Stimulated activated CD4-positive, alpha-beta T cell treated with anti-CD3 and anti-CD28 coated beads, TNF-alpha, amount 100 ng/mL, for 24 hours (primary cell): ENCODE results near the gene CPN2.

Experiments
- DNase-seq, 3 experiments: peaks; one replicate each; pipeline ENCODE4 v3.0.0-alpha.2; 2020; ENCODE audit warnings: low read depth in 3 of 3

CPN2 gene

DNA sequence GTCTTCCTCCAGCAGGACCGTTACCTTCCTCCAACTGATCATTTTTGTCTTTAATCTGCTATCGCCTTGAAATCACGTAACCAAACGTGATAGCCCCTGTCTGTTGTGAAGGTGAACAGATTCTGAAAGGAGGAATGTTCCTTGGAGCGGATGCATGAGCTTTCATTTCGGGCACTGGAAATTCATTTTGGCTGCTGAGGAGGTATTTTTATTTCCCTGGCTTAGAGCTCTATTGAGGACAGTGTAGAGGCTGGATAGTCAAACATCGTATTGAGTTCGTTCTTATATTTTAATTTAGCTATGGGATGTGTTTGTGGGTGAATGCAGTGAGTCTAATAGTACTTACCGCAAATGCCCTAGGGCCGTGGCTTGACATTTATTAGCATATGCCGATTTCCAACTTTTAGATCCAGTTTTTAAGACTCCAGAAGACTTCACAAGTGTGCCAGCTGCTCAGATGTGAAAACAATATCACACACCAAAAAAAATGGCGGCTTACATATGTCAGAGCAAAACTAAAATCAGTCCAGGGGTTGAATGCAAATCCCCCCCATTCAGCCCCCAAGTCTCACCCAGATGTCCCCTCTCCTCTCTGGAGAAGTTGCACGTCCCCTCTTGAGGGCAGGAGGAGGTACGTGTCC lies 22.1 kb downstream of the CPN2 start:
- DNase-seq: no peak

DNA sequence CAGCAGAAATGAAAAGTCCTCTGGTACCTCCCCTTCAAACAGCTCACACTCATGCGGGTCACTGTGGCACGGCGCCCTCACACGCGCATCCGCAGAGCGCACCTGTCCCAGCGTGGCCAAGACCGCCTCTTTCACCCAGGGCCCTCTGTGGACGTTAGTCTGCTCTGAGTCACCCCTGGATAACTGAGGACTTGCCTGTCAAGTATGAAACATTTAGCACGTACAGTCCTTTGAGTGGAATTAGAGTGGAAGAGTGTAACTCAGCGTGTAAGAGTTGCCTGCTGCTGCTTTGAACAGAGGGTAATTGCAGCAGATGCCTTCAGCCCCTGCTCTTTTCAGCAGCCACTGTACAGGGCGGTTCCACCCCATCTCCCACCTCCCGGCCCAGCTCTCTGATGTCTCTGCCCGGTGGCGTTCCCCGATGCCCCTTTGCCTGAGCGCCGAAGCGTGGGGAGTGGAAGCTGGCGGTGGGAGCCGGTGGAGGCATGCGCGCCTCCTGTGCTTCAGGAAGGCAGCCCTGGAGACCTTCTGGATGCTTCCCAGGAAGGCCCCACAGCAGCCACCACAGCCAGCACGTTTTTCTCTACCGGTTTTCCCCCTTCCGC lies 23.0 kb downstream of the CPN2 start:
- no peak for DNase-seq

DNA sequence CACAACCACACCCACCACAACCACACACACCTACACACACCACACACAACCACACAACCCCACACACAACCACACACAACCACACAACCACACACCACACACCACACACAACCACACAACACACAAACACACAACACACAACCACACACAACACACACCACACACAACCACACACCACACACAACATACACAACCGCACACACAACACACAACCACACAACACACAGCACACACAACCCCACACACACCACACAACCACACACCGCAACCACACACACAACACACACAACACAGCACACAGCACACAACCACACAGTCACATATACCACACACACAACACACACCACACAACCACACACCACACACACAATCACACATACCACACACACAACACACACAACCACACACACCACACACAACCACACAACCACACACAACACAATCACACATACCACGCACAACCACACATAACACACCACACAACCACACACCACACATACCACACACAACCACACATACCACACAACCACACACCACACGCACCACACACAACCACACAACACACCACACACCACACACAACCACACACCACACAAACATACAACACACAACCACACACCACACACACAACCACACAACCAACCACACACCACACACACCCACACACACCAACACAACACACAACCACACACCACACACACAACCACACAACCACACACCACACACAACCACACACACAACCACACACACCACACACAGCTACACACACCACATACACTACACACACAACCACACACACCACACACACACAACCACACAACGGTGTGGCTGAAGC lies 23.7 kb downstream of the CPN2 start:
- no peak for DNase-seq

DNA sequence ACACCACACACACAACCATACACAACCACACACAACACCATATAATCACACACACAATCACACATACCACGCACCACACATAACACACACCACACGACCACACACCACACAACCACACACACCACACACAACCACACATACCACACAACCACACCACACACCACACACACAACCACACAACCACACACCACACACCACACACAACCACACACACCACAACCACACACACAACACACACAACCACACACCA lies 24.2 kb downstream of the CPN2 start:
- DNase-seq: no peak

DNA sequence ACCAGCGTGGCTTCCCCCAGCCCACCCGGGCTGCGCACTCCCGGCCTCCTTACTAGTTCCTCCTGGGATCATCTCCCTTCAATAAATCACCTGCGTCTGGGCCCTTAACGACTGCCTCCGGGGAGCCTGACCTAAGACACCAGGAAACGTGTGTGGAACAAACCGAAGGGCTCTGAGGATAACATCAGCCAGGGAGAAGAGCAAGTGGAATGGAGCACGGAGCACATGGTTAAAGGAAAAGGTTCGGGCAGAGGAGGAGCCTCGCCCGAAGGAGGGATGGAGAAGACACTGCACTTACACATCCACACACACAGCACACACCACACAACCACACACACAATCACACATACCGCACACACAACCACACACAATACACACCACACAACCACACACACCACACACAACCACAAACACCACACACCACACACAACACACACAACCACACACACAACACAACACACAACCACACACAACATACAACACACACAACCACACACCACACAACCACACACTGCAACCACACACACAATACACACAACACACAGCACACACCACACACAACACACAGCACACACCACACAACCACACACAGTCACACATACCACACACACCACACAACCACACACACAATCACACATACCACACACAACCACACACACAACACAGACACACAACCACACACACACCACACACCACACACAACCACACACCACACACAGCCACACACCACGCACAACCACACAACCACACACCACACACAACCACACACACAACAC lies 24.7 kb downstream of the CPN2 start:
- DNase-seq: no peak

DNA sequence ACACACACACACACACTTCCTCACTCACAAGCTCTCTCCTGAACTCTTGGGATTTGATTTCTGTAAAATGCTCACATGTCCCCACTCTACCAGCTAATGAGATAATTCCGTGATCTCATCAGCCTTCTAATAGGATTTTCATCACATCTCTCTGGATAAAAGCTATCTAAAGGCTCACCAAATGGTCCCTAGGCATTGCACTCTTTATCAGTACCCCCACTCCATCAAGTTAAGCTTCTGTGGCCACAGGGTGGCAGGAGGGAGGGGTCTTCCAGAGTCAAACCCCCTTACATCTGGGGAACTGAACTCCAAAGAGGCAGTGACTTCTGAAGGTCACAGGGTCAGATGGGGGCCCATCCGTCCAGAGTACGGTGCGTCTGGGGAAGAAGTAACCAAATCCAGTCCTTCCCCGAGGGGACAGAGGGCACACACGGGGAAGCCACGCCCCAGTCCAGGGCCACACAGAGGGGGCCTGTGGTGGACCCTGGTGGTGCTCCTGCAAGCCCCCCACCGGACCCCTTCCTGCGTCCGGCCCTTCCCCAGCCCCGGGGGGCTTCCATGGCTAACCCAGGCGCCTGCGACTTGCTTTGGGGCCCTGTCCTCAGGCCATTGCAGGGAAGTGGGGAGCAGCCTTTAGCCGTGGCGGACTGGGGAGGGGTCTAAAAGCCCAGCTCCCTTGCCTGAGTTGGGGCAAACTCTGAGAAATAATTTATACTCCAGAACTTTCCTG lies 25.5 kb downstream of the CPN2 start:
- no peak for DNase-seq

DNA sequence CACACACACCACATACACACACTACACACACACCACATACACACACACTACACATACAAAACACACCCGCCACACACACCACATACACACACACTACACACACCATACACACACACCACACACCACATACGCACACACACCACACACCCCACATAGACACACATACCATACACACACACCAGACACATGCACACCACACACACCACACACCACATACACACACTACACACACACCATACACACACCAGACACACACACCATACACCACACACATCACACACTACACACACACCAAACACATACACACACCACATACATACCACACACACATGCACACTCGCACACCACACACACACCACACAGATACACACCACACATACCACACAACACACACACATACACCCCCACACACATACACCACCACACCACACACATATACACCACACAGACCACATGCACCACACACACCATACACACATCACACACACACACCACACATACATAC lies 26.3 kb downstream of the CPN2 start:
- no peak for DNase-seq

DNA sequence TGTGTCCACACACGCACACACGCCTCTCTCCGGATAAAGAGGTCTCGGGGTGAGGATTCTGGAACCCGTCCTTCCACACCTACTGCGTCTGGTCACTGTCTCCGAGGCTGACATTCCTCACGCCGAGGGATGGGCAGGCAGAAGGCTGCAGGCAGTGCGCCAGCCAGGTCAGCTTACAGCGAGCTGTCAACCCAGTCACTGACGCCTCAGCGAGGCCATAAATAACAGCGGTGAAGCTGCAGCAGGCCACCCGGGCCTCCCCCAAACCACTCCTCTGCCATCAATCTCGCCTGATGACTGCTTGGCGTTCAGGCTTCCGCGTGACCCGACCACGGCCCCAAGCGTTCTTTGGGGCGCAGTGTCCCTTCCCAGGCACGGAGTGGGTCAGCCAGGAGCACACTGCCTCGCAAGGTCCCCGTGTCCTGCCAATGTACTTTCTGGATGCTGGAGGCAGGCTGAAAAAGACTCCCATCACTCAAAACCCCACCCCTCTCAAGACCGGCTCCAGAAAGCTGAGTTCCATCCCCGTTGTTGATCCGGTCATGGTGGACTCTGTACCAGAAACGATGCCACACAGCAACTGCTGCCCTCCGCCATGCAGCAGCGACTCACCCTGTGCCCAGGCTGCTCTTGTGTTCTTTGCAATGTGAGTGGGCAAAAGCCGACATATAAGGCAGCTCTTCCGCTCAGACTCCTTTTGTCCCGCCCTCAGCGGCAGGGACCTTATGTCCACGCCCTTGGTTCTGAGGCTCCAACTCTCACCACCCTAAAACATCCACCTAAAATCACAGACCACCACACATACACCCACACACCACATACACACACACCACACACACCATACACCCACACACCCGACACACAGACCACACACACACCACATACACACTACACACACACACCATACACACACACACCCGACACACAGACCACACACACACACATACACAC lies 27.1 kb downstream of the CPN2 start:
- no peak for DNase-seq

DNA sequence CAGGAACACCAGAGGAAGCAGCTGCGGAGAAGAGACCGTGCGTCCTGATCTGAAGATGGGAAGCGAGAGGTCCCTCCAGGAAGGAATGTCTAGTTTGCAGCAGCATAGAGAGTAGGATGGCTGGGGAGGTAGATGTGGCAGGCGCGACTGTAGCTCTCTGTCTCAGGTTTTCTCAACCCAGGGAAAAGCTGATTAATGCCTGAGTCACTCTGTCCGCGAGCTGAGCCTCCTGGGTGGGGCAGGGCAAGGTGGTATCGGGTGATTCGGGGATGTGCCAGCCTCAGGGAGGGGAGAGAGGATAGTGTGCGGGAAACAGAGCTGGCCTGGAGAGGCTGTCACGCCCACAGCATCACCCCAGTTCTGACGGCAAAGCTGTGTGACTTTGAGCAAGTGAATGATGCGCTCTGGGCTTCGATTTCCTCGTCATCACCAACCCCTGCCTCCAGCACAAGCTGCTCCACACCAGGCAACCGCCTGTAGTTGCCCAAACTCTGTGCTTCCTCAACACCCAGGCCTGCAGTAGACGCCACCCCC lies 28.4 kb downstream of the CPN2 start:
- DNase-seq: peak in 1 of 3 experiments; percentile 33

DNA sequence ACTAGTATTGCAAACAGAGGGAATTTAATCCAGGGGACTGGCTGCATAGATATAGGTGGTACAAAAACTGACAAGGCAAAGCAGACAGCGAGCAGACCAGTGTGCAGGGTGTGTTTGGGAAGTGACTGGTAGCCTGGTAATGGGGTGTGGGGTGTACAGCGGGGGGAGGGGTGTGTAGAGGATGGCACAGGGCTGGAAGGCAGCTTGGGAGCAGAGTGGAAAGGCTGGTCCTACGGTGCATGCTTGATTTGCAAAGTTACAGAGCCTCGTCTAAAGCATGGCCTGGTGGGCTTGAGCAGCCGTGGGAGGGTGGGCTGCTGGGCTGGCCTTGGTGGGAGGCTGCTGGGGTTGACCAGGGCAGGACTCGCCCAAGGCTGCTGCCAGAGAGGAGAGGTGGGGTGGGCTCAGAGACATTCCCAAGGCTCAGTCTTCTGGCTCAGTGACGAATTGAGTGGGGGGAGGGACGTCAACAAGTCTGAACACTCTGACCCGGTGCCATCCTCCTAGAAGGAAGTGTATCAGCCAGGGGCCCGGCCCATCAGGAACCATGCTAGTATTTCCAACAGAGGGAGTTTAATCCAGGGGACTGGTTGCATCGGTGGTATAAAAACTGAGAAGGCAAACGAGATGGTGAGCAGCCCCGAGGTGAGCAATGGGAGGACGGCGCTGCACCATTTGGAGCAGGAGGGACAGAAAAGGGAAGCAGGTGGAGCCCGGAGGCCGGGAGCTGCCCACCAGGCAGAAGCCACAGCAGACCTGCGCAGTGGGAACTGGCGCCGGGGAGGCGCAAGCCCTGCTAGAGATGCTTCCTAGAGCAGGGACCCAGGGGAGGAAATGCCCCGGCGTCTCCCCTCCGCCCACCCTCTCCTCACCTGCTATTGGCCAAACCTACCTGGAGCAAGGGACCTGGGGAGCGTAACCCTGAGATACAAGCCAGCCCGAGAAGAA lies 29.2 kb downstream of the CPN2 start:
- no peak for DNase-seq

DNA sequence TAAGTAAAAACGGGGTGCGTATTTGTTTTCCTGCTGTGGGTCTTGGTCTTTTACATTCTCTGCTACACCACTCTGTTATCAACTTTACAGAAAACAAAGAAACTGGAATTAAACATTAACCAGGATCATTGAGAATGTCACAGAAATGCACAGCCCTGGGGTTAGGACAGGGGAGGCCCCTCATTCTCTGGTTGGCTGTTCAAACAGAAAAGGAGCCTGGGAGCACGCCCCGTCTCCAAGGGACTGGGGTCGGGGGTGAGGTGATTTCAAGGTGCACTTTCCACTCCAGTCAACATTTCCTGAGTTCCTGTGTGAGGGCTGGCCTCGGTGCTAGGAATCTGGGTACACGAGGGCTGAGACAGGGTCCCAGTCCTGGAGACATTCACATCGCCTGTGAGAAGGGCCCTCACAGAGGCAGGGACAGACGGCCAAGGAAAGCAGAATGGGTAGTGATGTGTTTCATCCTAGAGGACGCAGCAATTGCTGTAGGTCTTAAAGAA lies 30.3 kb downstream of the CPN2 start:
- no peak for DNase-seq

DNA sequence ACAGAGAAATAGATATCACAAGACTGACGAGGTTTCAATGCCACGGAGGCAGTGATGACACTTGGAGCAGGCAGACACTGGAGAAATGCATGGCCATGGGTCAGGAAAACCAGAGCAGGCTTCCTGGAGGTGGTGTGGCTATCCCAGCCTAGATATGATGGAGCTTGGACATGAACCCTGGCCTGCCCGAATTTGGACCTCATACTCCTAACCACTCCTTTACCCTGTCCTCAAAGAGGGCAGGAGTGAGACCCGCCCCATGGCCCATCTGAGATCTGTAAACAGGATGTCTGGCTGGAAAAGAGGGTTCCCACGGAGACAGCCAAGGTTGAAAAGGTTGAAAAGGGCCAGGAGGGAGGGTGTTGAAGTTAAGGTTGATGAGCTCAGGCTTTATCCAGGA lies 31.0 kb downstream of the CPN2 start:
- DNase-seq: no peak

DNA sequence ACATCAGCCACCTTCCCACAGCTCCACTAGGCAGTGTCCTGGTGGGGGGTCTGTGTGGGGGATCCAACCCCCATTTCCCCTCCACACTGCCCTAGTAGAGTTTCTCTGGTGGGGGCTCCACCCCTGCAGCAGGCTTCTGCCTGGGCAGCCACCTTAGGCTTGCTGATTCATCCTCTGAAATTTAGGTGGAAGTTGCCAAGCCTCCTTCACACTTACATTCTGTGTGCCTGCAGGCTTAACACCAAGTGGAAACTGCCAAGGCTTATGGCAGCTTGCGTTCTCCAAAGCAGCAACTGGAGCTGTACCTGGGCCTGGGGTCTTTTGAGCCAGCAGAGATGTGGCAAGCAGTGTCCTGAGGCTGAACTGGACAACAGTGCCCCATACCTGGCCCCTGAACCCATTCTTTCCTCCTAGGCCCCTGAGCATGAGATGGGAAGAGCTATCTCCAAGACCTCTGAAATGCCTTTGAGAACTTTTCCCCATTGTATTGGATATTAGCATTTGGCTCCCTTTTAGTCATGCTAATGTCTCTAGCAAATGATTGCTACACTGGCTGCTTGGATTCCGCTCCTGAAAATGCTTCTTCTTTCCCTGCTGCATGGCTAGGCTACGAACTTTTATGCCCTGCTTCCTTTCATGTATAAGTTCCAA lies 32.5 kb downstream of the CPN2 start:
- DNase-seq: no peak

DNA sequence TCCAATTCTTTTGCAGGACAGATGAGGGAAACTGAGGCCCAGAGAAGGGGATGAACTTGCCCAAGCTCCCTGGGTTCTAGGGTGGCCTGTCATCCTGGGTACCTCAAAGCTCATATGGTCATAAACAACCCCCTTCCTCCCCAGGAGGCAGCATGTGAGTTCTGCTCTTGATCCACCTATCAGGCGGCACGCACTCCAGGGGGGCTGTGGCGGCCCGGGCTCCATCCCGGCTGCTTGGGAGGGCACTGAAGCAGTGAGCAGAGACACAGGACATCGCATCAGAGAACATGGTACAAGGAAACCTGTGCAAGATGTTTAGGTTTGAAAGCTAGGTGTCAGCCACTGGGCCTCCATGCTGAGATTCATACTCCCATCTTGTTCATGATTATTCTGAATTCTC lies 34.2 kb downstream of the CPN2 start:
- no peak for DNase-seq

DNA sequence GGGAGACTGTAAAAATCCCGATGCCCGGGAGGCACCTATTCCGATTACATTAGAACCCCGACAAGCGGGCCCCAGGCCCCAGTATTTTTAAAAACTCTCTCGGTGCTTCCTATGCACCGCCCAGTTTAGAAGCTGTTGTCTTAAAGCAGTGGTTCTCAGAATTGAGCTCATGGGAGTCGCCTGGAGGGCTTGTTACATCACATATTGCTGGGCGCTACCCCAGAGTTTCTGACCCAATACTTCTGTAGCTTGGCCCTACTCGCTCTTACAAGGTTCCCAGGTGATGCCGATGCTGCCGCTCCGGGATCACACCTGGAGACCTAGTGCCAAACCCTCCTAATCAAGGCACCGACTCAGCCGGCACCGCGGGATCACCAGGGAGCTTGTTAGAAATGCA lies 35.2 kb downstream of the CPN2 start:
- DNase-seq: no peak

DNA sequence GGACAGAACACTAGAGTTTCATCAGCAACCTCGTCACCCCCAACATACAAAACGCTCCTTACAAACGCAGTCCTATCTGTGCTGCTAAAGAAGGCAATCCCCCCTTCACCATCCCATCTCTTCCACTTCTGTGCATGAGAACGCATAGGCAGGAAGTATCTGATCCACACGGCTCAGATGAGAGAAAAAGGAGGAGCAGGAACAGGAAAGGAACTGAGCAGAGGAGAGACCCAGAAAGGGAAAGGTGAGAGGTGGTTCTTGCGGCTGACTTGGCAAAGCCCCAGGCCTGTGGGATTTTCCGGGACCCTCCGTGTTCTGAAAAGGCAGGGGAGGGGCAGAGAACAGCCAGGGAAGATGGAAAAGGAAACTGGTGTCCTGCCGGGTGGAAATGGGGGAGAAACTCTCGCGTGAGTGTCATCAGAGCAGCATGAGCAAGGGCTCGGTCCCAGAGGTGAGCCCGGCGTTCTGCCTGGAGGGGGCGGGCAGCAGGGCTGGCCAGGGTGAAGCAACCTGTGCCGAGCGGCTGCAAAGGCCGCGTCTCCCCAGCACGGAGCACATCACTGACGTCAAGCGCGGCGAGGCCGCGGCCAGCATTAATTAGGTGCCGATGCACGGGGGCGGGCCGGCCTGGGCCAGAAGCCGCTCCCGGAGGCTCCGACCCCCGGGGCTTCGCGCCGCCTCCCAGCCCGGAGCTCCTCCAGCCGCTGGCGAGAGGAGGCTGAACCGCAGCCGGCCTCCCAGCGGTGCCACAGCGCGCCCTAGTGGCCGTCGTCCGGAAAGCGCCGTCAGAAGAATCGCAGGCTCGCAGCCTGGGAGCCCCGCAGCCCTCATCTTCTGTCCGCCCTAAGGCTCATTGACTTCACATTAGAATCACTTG lies 35.8 kb downstream of the CPN2 start:
- peak; percentile 71 to 80 (median 73) for DNase-seq

DNA sequence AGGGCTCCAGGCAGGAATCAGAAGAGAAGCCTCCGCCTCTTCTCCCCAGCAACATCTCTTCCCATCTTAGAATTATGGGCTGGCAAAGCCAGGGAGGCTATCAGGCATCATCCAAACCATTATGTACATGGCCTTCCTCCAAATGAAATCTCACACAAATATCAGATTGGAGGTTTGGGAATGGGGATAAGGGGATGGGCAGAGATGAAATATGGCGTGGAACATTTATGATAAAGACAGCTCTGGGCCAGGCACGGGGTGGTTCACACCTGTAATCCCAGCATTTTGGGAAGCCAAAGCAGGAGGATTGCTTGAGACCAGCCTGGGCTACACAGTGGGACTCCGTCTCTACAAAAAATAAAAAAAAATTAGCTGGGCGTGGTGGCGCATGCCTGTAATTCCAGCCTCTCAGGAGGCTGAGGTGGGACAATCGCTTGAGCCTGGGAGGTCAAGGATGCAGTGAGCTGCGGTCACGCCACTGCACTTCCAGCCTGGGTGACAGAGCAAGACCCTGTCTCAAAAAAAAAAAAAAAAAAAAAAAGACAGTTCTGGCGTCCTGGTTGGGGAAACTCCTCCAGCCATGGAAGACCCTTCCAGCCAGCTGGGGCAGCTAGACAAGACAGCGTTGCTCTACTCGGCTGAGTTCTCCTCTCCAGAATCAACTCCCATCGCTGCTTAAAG lies 36.6 kb downstream of the CPN2 start:
- no peak for DNase-seq
